ENCODE results near the gene LPO. TPM values are rescaled to one million over a fixed set of nuclear protein-coding genes. Genes with fewer than 3 reads are reported as not detected.

Gene LPO
- total and polyA plus RNA-seq, 10 of the 15 experiments (the other 5 are each of a cell fraction or from before 2014, with no cell fraction given): 0.03 to 0.11 (median 0.06) TPM; not detected in 7

DNA sequence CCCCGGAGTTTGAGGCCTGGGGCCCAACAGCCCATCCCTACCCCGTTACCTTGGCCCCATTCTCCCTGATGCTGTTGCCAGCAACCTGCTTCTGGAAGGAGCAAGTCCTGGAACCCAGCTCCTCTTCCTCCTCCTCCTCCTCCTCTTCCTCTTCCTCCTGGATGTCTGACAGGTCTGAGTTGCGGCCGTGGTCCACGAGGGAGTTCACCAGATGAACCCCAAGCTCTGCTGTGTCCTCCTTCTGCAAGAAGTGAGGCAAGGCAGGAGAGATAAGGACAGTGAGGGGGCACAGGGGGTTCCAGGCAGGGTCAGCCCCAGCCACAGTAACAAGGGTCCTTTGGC is 71.5 kb downstream of the LPO start (continued):
- TF ChIP-seq, protein P1, sequence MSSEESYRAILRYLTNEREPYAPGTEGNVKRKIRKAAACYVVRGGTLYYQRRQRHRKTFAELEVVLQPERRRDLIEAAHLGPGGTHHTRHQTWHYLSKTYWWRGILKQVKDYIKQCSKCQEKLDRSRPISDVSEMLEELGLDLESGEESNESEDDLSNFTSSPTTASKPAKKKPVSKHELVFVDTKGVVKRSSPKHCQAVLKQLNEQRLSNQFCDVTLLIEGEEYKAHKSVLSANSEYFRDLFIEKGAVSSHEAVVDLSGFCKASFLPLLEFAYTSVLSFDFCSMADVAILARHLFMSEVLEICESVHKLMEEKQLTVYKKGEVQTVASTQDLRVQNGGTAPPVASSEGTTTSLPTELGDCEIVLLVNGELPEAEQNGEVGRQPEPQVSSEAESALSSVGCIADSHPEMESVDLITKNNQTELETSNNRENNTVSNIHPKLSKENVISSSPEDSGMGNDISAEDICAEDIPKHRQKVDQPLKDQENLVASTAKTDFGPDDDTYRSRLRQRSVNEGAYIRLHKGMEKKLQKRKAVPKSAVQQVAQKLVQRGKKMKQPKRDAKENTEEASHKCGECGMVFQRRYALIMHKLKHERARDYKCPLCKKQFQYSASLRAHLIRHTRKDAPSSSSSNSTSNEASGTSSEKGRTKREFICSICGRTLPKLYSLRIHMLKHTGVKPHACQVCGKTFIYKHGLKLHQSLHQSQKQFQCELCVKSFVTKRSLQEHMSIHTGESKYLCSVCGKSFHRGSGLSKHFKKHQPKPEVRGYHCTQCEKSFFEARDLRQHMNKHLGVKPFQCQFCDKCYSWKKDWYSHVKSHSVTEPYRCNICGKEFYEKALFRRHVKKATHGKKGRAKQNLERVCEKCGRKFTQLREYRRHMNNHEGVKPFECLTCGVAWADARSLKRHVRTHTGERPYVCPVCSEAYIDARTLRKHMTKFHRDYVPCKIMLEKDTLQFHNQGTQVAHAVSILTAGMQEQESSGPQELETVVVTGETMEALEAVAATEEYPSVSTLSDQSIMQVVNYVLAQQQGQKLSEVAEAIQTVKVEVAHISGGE (CRISPR knock-in tag; IDR thresholded peaks at IDR 0.05): no peak
- TF ChIP-seq RB1 (IDR thresholded peaks at IDR 0.05; ENCODE audit: borderline replicate concordance): no peak
- TF ChIP-seq CHD2 (IDR thresholded peaks at IDR 0.05; ENCODE audit: borderline replicate concordance, low read depth, low read length): no peak
- TF ChIP-seq PAX5 (IDR thresholded peaks at IDR 0.05; ENCODE audit: borderline replicate concordance, low read depth, low read length): no peak

DNA sequence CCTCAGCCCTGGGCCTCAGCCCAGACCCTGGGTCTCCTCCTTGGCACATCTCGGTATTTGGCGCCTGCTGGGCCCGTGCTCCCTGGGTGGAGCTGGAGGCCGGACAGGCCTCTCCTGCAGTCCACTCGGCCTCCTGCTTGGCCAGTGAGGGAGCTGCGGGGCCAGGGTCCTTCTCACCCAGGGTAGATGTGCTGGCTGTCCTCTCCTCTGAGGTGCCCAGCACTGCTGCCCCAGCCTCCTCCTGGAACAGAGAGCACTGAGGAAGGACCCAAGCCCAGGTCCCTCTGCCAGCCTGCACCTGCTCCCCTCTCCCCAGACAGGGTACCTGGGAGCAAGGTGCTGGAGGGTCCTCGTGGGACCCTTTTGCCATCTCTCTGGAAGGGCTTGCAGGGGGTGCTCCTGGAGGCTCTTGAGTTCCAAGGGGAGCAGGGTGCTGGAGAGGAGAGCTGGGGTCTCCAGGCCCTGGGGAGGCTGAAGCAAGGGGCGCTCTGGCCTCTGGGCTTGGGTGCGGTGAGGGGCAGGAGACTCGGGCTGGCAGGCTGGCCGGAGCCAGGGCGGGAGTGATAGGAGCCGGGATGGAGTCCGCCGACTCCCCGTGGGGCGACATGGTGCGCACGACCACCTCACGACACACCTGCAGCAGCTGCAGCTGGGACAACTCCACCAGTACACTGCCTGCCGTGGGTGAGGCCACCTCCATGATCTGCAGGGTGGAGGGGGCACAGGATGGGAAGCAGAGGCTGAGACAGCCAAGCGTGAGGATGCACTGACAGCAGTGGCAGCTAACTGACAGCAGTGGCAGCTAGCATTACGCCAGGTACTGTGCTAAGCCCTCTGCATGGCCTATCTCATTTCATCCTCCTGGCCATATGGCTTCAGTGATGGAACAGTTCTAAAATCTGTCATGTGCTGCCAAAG is 72.4 kb downstream of the LPO start:
- FAIRE-seq (no peak), ATAC-seq (no peak), DNase-seq (ENCODE audit: low read depth, low spot score) (no peak)
- ChIA-PET SMC1A (ENCODE audit: uncharacterized antibody, unreplicated experiment) (no interaction called here), CTCF (no interaction called here), RAD21 (ENCODE audit: unreplicated experiment) (no interaction called here), POLR2A (no interaction called here)
- H3K36me3 ChIP-seq (ENCODE audit: control insufficient read depth in 2 of 2, insufficient read depth in 2 of 2, low read length in 1 of 2): 0 out of 4 replicates have a peak, but pooled peaks cover 0 to 1% of the 10 kb centered on the region in 2 experiments
- no peaks in the 10 kb centered on the region for H3K9me3 ChIP-seq (replicated peaks; ENCODE audit: control insufficient read depth, insufficient read depth, low read length)
- in situ Hi-C loops (cut with MboI): no loop called here
- H3K4me1 ChIP-seq (ENCODE audit: control insufficient read depth, insufficient read depth, low read length): no peaks in the 10 kb centered on the region
- no peaks in the 10 kb centered on the region for H3K27me3 ChIP-seq (replicated peaks in 1 of 2; ENCODE audit: control insufficient read depth in 2 of 2, insufficient read depth in 2 of 2, low read length in 1 of 2)
- no peaks in the 10 kb centered on the region for H4K20me1 ChIP-seq (ENCODE audit: control insufficient read depth, insufficient read depth)
- BruUV-seq (replicated peaks): no TSS peak
- H3K4me3 ChIP-seq: no peak overlapping the region
- H3K27ac ChIP-seq (ENCODE audit: control insufficient read depth, insufficient read depth): no peak overlapping the region
- intact Hi-C loops (cut with micrococcal nuclease; ENCODE audit: unreplicated experiment): no loop called here
- no peak overlapping the region for H3K4me2 ChIP-seq (ENCODE audit: control insufficient read depth, insufficient read depth)
- no peak overlapping the region for H3K9ac ChIP-seq (ENCODE audit: control insufficient read depth, insufficient read depth, low read length)
- WGBS (ENCODE audit: insufficient coverage, insufficient replicate concordance, low lambda C conversion rate, missing lambda C conversion rate): 56% methylated on average over 23 of the region's 23 CpGs
- H2AFZ ChIP-seq (ENCODE audit: control insufficient read depth, low read depth, low read length): no peak overlapping the region
- H3K79me2 ChIP-seq (ENCODE audit: control insufficient read depth, insufficient read depth, low read length): no peaks in the 10 kb centered on the region
- TF ChIP-seq SP1 (IDR thresholded peaks at IDR 0.05; ENCODE audit: low read depth, low read length) (no peak), ATF7 (IDR thresholded peaks at IDR 0.05; ENCODE audit: low read depth) (no peak), SIN3A (IDR thresholded peaks at IDR 0.05; ENCODE audit: low read depth, low read length) (no peak), SMAD1 (IDR thresholded peaks at IDR 0.05; ENCODE audit: low read depth, partially characterized antibody) (no peak), RCOR1 (conservative IDR thresholded peaks at IDR 0.05; ENCODE audit: low read depth, low read length) (no peak)
- TF ChIP-seq, protein P2, sequence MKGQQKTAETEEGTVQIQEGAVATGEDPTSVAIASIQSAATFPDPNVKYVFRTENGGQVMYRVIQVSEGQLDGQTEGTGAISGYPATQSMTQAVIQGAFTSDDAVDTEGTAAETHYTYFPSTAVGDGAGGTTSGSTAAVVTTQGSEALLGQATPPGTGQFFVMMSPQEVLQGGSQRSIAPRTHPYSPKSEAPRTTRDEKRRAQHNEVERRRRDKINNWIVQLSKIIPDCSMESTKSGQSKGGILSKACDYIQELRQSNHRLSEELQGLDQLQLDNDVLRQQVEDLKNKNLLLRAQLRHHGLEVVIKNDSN (IDR thresholded peaks at IDR 0.05; ENCODE audit: borderline replicate concordance, extremely low read length, insufficient read depth, low read depth, low read length): no peak
- TF ChIP-seq, protein P3, sequence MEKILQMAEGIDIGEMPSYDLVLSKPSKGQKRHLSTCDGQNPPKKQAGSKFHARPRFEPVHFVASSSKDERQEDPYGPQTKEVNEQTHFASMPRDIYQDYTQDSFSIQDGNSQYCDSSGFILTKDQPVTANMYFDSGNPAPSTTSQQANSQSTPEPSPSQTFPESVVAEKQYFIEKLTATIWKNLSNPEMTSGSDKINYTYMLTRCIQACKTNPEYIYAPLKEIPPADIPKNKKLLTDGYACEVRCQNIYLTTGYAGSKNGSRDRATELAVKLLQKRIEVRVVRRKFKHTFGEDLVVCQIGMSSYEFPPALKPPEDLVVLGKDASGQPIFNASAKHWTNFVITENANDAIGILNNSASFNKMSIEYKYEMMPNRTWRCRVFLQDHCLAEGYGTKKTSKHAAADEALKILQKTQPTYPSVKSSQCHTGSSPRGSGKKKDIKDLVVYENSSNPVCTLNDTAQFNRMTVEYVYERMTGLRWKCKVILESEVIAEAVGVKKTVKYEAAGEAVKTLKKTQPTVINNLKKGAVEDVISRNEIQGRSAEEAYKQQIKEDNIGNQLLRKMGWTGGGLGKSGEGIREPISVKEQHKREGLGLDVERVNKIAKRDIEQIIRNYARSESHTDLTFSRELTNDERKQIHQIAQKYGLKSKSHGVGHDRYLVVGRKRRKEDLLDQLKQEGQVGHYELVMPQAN (conservative IDR thresholded peaks at IDR 0.05): no peak

All from GM12878 (cell line).